Gastrocnemius medialis (tissue), 4 donors: ENCODE measurements around the gene CES2.

Experiments
- POLR2A ChIP-seq, 2 donors: fragments of 450-650 bp; IDR thresholded peaks; one replicate each; pipeline ENCODE4 v1.6.1; 2017; ENCODE audit warnings: antibody characterized with exemption in 2 of 2, mild to moderate bottlenecking in 2 of 2, moderate library complexity in 2 of 2
- TF ChIP-seq, protein P1 (sequence below), 5 experiments: fragments of 450-650 bp in 3 of 5; fragments of 200-600 bp in 2 of 5; sonication (generic) in 2 of 5; IDR thresholded peaks in 4 of 5; conservative IDR thresholded peaks in 1 of 5; 1 replicate in 4 of 5; 2 replicates in 1 of 5; pipeline ENCODE4 v1.5.1; 2016 to 2019; ENCODE audit warnings: antibody characterized with exemption in 5 of 5, mild to moderate bottlenecking in 3 of 5, moderate library complexity in 3 of 5

DNA sequence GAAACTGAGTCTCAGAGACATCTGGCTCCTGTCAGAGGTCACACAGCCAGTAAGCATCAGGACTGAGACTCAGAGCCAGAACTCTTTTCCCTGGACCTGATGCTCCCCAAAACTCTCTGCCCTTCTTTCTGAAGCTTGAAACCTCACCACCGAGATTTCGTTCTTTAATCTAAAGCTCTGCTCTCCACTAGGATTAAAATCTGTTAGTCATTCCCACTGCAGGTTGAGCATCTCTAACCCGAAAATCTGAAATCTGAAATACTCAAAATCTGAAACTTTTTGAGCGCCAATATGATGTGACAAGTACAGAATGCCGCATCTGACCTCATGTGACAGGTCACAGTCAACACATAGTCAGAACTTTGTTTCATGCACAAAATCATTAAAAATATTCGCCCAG is 18.8 kb upstream of the CES2 start:
- TF ChIP-seq, protein P1, sequence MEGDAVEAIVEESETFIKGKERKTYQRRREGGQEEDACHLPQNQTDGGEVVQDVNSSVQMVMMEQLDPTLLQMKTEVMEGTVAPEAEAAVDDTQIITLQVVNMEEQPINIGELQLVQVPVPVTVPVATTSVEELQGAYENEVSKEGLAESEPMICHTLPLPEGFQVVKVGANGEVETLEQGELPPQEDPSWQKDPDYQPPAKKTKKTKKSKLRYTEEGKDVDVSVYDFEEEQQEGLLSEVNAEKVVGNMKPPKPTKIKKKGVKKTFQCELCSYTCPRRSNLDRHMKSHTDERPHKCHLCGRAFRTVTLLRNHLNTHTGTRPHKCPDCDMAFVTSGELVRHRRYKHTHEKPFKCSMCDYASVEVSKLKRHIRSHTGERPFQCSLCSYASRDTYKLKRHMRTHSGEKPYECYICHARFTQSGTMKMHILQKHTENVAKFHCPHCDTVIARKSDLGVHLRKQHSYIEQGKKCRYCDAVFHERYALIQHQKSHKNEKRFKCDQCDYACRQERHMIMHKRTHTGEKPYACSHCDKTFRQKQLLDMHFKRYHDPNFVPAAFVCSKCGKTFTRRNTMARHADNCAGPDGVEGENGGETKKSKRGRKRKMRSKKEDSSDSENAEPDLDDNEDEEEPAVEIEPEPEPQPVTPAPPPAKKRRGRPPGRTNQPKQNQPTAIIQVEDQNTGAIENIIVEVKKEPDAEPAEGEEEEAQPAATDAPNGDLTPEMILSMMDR (IDR thresholded peaks at IDR 0.05 in 4 of 5, conservative IDR thresholded peaks at IDR 0.05 in 1 of 5): no peak
- no peak for TF ChIP-seq POLR2A (IDR thresholded peaks at IDR 0.05)
